ENCODE data around the gene BICD1. TPM values are rescaled to one million over a fixed set of nuclear protein-coding genes. Genes with fewer than 3 reads are reported as not detected.

BICD1 gene
- total RNA-seq, 1 donor = 17.9 TPM

DNA sequence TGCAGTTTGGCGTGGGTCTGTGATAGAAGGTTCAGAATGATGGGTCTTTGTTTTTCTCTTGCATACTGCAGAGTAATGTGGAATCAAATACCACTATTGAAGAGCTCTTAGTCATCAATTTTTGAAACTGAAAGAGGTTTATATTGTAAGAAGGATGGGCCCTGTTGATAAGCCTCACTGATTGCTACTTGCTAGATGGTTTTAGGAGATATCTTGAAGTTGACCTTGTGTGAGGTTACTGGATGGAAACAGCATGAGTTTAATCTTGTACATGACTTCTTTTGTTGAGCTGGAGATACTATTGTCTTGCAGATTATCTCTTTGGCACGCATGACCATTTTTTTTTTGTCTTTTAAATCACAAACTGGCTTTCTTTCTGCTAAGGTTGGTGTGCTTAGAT lies 13.8 kb downstream of the BICD1 start:
- DNase-seq (ENCODE audit: low read depth) = peak; percentile 56
- no peak for TF ChIP-seq CTCF (IDR thresholded peaks at IDR 0.05; ENCODE audit: insufficient read depth, low read length)
- H3K4me3 ChIP-seq (ENCODE audit: low read depth, low read length) = no peak overlapping the region

DNA sequence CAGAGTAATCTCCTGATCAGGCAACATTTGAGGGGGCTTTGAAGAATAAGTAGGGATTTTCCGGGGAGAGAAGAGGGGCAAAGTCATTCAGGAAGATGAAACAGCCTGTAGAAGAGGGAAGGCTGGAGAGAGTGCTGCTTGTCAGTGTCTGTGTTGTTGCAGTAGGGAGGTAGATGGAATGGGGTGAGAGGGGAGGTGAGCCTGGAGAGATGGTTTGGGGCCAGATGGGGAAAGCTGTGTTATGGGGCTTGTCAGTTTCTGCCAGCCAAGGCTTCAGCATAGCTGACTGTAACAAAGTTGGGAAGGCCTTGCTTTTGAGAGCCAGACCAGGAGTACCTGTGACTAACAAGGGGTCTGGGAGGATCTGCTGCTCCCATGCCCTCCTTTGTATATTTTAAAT lies 18.0 kb downstream of the BICD1 start:
- H3K4me3 ChIP-seq (ENCODE audit: low read depth, low read length) = no peak overlapping the region
- DNase-seq (ENCODE audit: low read depth) = no peak
- no peak for TF ChIP-seq CTCF (IDR thresholded peaks at IDR 0.05; ENCODE audit: insufficient read depth, low read length)

GRCh38 chr12:32125455-32126084 lies 18.9 kb downstream of the BICD1 start:
- no peak overlapping the region for H3K4me3 ChIP-seq (ENCODE audit: low read depth, low read length)
- TF ChIP-seq CTCF (IDR thresholded peaks at IDR 0.05; ENCODE audit: insufficient read depth, low read length) = no peak
- DNase-seq (ENCODE audit: low read depth) = peak; percentile 28

GRCh38 chr12:32126720-32127119 lies 20.1 kb downstream of the BICD1 start:
- no peak for TF ChIP-seq CTCF (IDR thresholded peaks at IDR 0.05; ENCODE audit: insufficient read depth, low read length)
- DNase-seq (ENCODE audit: low read depth) = peak; percentile 34

DNA sequence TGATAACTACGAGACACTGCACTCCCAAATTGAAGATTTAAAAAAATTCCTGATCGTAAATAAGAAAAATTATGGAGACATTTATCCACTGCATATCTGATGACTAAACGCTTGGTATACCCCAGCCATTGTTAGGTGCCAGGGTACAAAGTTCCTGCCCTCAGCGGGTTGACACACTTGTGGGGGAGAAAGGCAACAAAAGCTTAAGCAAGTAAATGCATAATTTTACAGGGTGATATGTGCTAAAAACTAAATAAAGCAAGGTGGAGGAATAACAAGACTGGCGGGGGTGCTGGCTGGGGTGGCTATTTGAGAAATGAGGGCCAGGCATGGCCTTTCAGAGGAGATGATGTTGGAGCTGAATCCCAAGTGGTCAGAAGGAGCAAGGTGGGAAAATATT lies 25.0 kb downstream of the BICD1 start:
- TF ChIP-seq CTCF (IDR thresholded peaks at IDR 0.05; ENCODE audit: insufficient read depth, low read length) = no peak
- DNase-seq (ENCODE audit: low read depth) = no peak
- H3K4me3 ChIP-seq (ENCODE audit: low read depth, low read length) = no peak overlapping the region

More at GRCh38 chr12:32126720-32127119, 20.1 kb downstream of the BICD1 start:
- H3K4me3 ChIP-seq (ENCODE audit: low read depth, low read length) = no peak overlapping the region

- H3K4me3 ChIP-seq (ENCODE audit: low read depth, low read length) = no peak overlapping the region
- peak; percentile 72 for DNase-seq (ENCODE audit: low read depth)
- TF ChIP-seq CTCF (IDR thresholded peaks at IDR 0.05; ENCODE audit: insufficient read depth, low read length) = peak; percentile 14
These were observed 27.6 kb downstream of the BICD1 start for GRCh38 chr12:32134101-32134888.

Measured in fibroblast of the aortic adventitia (primary cell).